ENCODE measurements around the gene GGT7. TPM values are rescaled to one million over a fixed set of nuclear protein-coding genes. Genes with fewer than 3 reads are reported as not detected.
"Not testable (repeated sequence)": the region's sequence is repeated elsewhere in the genome, so short reads cannot be mapped to it uniquely, and the experiment has no call there.

GGT7 gene
- total and polyA plus RNA-seq, 2 of the 4 experiments (the other 2 are of a cell fraction): 3.4 to 25.9 TPM

GRCh38 chr20:34898731-34899130 is 26.1 kb upstream of the GGT7 start:
- H3K9ac ChIP-seq (ENCODE audit: low read depth, low read length); H2BK120ac ChIP-seq (ENCODE audit: low read depth, low read length); in situ Hi-C loops (cut with MboI; ENCODE audit: low sequenced_read_pairs); H2BK15ac ChIP-seq (ENCODE audit: low read depth, low read length); intact Hi-C loops (cut with micrococcal nuclease); POLR2A ChIA-PET (ENCODE audit: unreplicated experiment); H2AK9ac ChIP-seq (replicated peaks; ENCODE audit: low read depth, low read length, poor library complexity); BruUV-seq (replicated peaks); H3K27ac ChIP-seq (ENCODE audit: insufficient read depth, low read length); H3K27me3 ChIP-seq (ENCODE audit: control insufficient read depth, insufficient read depth, low read length); H3K4me2 ChIP-seq (ENCODE audit: low read depth, low read length); H4K8ac ChIP-seq (ENCODE audit: low read depth in 2 of 2, low read length in 2 of 2); CTCF ChIA-PET; H3K9me3 ChIP-seq (ENCODE audit: control insufficient read depth, insufficient read depth, low read length); H3K9me1 ChIP-seq (ENCODE audit: insufficient read depth, low read length); ATAC-seq (ENCODE audit: low read depth); H2AFZ ChIP-seq (replicated peaks; ENCODE audit: low read length, poor library complexity); H2AK5ac ChIP-seq (ENCODE audit: low read depth, low read length); H2BK20ac ChIP-seq (ENCODE audit: low read depth, low read length); H3K14ac ChIP-seq (replicated peaks; ENCODE audit: low read depth, low read length); H3K4me1 ChIP-seq (ENCODE audit: control insufficient read depth, insufficient read depth, low read length); H3K56ac ChIP-seq (ENCODE audit: extremely low read depth, insufficient read depth, low read length); H3K18ac ChIP-seq (ENCODE audit: low read depth, low read length); H3K4me3 ChIP-seq (ENCODE audit: insufficient read depth, low read depth, low read length); H3K23ac ChIP-seq (ENCODE audit: low read depth, low read length); DNase-seq; H3K36me3 ChIP-seq (ENCODE audit: control insufficient read depth, insufficient read depth, low read length); dilution Hi-C loops (cut with HindIII; ENCODE audit: low sequenced_read_pairs, unreplicated experiment); H4K91ac ChIP-seq (ENCODE audit: insufficient read depth, low read depth, low read length); H4K5ac ChIP-seq (ENCODE audit: low read depth, low read length); H2BK5ac ChIP-seq (ENCODE audit: low read depth, low read length, poor library complexity, severe bottlenecking); H4K20me1 ChIP-seq (ENCODE audit: insufficient read depth, low read length); H3K4ac ChIP-seq (ENCODE audit: low read depth, low read length): not testable (repeated sequence)
- H3K79me1 ChIP-seq (ENCODE audit: low read depth in 1 of 2, low read length in 2 of 2): peaks cover 0 to 15% of the 10 kb centered on the region in 2 experiments
- 98% methylated on average over 13 of the region's 26 CpGs; no CpG with 5 or more reads in 1 of the 2 experiments for WGBS, 2 experiments (ENCODE audit: extremely low coverage in 2 of 2, insufficient read length in 1 of 2)

- POLR2A ChIA-PET (ENCODE audit: unreplicated experiment); H3K4ac ChIP-seq (ENCODE audit: low read depth, low read length); H2AFZ ChIP-seq (replicated peaks; ENCODE audit: low read length, poor library complexity); H3K9ac ChIP-seq (ENCODE audit: low read depth, low read length); DNase-seq; H2BK15ac ChIP-seq (ENCODE audit: low read depth, low read length); H2BK20ac ChIP-seq (ENCODE audit: low read depth, low read length); in situ Hi-C loops (cut with MboI; ENCODE audit: low sequenced_read_pairs); H4K91ac ChIP-seq (ENCODE audit: insufficient read depth, low read depth, low read length); H2AK5ac ChIP-seq (ENCODE audit: low read depth, low read length); H3K14ac ChIP-seq (replicated peaks; ENCODE audit: low read depth, low read length); H3K27ac ChIP-seq (ENCODE audit: insufficient read depth, low read length); H2BK5ac ChIP-seq (ENCODE audit: low read depth, low read length, poor library complexity, severe bottlenecking); BruUV-seq (replicated peaks); H3K4me2 ChIP-seq (ENCODE audit: low read depth, low read length); H3K4me1 ChIP-seq (ENCODE audit: control insufficient read depth, insufficient read depth, low read length); H4K8ac ChIP-seq (ENCODE audit: low read depth in 2 of 2, low read length in 2 of 2); H3K9me3 ChIP-seq (ENCODE audit: control insufficient read depth, insufficient read depth, low read length); H3K23ac ChIP-seq (ENCODE audit: low read depth, low read length); H4K5ac ChIP-seq (ENCODE audit: low read depth, low read length); H4K20me1 ChIP-seq (ENCODE audit: insufficient read depth, low read length); intact Hi-C loops (cut with micrococcal nuclease); H2AK9ac ChIP-seq (replicated peaks; ENCODE audit: low read depth, low read length, poor library complexity); H3K56ac ChIP-seq (ENCODE audit: extremely low read depth, insufficient read depth, low read length); H3K4me3 ChIP-seq (ENCODE audit: insufficient read depth, low read depth, low read length); CTCF ChIA-PET; H3K18ac ChIP-seq (ENCODE audit: low read depth, low read length); H3K36me3 ChIP-seq (ENCODE audit: control insufficient read depth, insufficient read depth, low read length); dilution Hi-C loops (cut with HindIII; ENCODE audit: low sequenced_read_pairs, unreplicated experiment); ATAC-seq (ENCODE audit: low read depth); H3K9me1 ChIP-seq (ENCODE audit: insufficient read depth, low read length); H2BK120ac ChIP-seq (ENCODE audit: low read depth, low read length); H3K27me3 ChIP-seq (ENCODE audit: control insufficient read depth, insufficient read depth, low read length): not testable (repeated sequence)
- peaks cover 0 to 15% of the 10 kb centered on the region in 2 experiments for H3K79me1 ChIP-seq (ENCODE audit: low read depth in 1 of 2, low read length in 2 of 2)
- no CpG with 5 or more reads among the region's 3 CpGs for WGBS, 2 experiments (ENCODE audit: extremely low coverage in 2 of 2, insufficient read length in 1 of 2)
Observed at GRCh38 chr20:34898129-34898528, 25.5 kb upstream of the GGT7 start.
